Endothelial cell of umbilical vein (primary cell): ENCODE data around the gene CCDC170. TPM values are rescaled to one million over a fixed set of nuclear protein-coding genes. Genes with fewer than 3 reads are reported as not detected.

ENCODE experiments used
- BruUV-seq: library from RNA; stranded (reverse); fragments of 400-500 nt; replicated peaks from 2 replicates; lab custom pipeline; 2021; lab: Mats Ljungman, UMichigan
- CTCF ChIA-PET: fragments of 300-600, 350-600 bp; sonication (Branson Sonifier 250); formaldehyde crosslinking; loops from one replicate; lab custom pipeline; 2021; ENCODE audit warnings: antibody characterized with exemption, inconsistent platforms; lab: Charles Lee
- POLR2A ChIA-PET: fragments of 300-600, 350-600 bp; sonication (Branson Sonifier 250); formaldehyde crosslinking; loops from one replicate; lab custom pipeline; 2021; ENCODE audit warnings: antibody characterized with exemption, inconsistent platforms; lab: Charles Lee
- DNase-seq: peaks from one replicate; pipeline ENCODE4 v3.0.0-alpha.2; 2011; ENCODE audit warnings: low read depth, low spot score
- FAIRE-seq: peaks from 2 replicates; lab custom pipeline; 2011; peaks lifted over from hg19 to GRCh38; lab: Jason Lieb, UNC
- H2AFZ ChIP-seq: 2 replicates; pipeline ENCODE4 v1.6.0; 2012; ENCODE audit warnings: low read depth, low read length, control low read depth, inconsistent platforms
- H3K27ac ChIP-seq: 2 replicates; pipeline ENCODE4 v1.5.1; 2011; ENCODE audit warnings: low read depth, mild to moderate bottlenecking, control low read depth, low read length, moderate library complexity; ENCODE audit not compliant: insufficient read depth
- H3K27me3 ChIP-seq, 2 experiments: 2 replicates each; pipeline versions ENCODE4 v1.6.0 to v1.6.1; 2011; ENCODE audit warnings: low read length in 2 of 2, mixed read lengths in 1 of 2; ENCODE audit not compliant: control insufficient read depth in 2 of 2, insufficient read depth in 2 of 2
- H3K36me3 ChIP-seq, 2 experiments: 2 replicates in 1 of 2; 3 replicates in 1 of 2; pipeline ENCODE4 v1.5.1; 2011; ENCODE audit warnings: low read length in 2 of 2, mild to moderate bottlenecking in 1 of 2, moderate library complexity in 1 of 2; ENCODE audit not compliant: control insufficient read depth in 2 of 2, insufficient read depth in 2 of 2; ENCODE audit errors: extremely low read depth in 1 of 2
- H3K4me1 ChIP-seq: 3 replicates; pipeline ENCODE4 v1.5.1; 2011; ENCODE audit warnings: mild to moderate bottlenecking, low read length; ENCODE audit not compliant: control insufficient read depth, insufficient read depth; ENCODE audit errors: extremely low read depth
- H3K4me2 ChIP-seq: 2 replicates; pipeline ENCODE4 v1.6.1; 2011; ENCODE audit warnings: low read length, control low read depth, mixed read lengths; ENCODE audit not compliant: insufficient read depth
- H3K4me3 ChIP-seq, 3 experiments: fragments of 200-600 bp in 1 of 3; sonication (generic), shearing (Covaris generic) in 1 of 3; replicated peaks in 1 of 3; 2 replicates each; pipeline ENCODE4 v1.5.1; 2011 to 2016; ENCODE audit warnings: control low read depth in 3 of 3, low read length in 3 of 3, mild to moderate bottlenecking in 2 of 3, inconsistent platforms in 1 of 3, low read depth in 1 of 3, moderate library complexity in 1 of 3; ENCODE audit not compliant: insufficient read depth in 1 of 3
- H3K79me2 ChIP-seq: 2 replicates; pipeline ENCODE4 v1.6.0; 2012; ENCODE audit warnings: low read length, inconsistent platforms; ENCODE audit not compliant: control insufficient read depth, insufficient read depth
- H3K9ac ChIP-seq: replicated peaks from 2 replicates; pipeline ENCODE3; 2011; ENCODE audit warnings: low read length, control low read depth; ENCODE audit not compliant: insufficient read depth; ENCODE audit errors: extremely low read depth
- H3K9me1 ChIP-seq: replicated peaks from 3 replicates; pipeline ENCODE4 v1.6.0; 2011; ENCODE audit warnings: mild to moderate bottlenecking, low read length; ENCODE audit not compliant: control insufficient read depth, insufficient read depth; ENCODE audit errors: extremely low read depth
- H3K9me3 ChIP-seq: replicated peaks from 2 replicates; pipeline ENCODE4 v1.5.1; 2012; ENCODE audit warnings: low read length, inconsistent platforms; ENCODE audit not compliant: control insufficient read depth, insufficient read depth
- H4K20me1 ChIP-seq: replicated peaks from 2 replicates; pipeline ENCODE3; 2011; ENCODE audit warnings: mild to moderate bottlenecking, low read length; ENCODE audit not compliant: control insufficient read depth, insufficient read depth; ENCODE audit errors: extremely low read depth
- CTCF ChIP-seq, 2 donors: IDR thresholded peaks; 1 replicate in 1 of 2; 2 replicates in 1 of 2; pipeline ENCODE4 v1.5.1; 2011; ENCODE audit warnings: low read length in 2 of 2, mild to moderate bottlenecking in 2 of 2, moderate library complexity in 2 of 2, control low read depth in 1 of 2, inconsistent platforms in 1 of 2, low read depth in 1 of 2; ENCODE audit not compliant: insufficient read depth in 1 of 2; ENCODE audit errors: extremely low read depth in 1 of 2
- EZH2 ChIP-seq: IDR thresholded peaks from 2 replicates; pipeline ENCODE4 v1.6.1; 2012; ENCODE audit warnings: borderline replicate concordance, low read depth, mild to moderate bottlenecking, moderate library complexity, low read length, inconsistent platforms; ENCODE audit not compliant: severe bottlenecking
- FOS ChIP-seq: IDR thresholded peaks from 2 replicates; pipeline ENCODE4 v1.6.1; 2011; ENCODE audit warnings: mild to moderate bottlenecking, low read length, moderate library complexity, borderline replicate concordance; ENCODE audit not compliant: insufficient read depth
- GATA2 ChIP-seq: IDR thresholded peaks from 2 replicates; pipeline ENCODE4 v1.7.0; 2011; ENCODE audit warnings: low read depth, mild to moderate bottlenecking, moderate library complexity, mixed read lengths, low read length; ENCODE audit not compliant: insufficient read length, insufficient read depth
- JUN ChIP-seq: IDR thresholded peaks from 2 replicates; pipeline ENCODE4 v1.6.1; 2011; ENCODE audit warnings: borderline replicate concordance, low read depth; ENCODE audit not compliant: insufficient read length, insufficient read depth
- MAX ChIP-seq: IDR thresholded peaks from 2 replicates; pipeline ENCODE4 v1.6.1; 2011; ENCODE audit not compliant: insufficient read depth, insufficient read length
- MYC ChIP-seq: IDR thresholded peaks from one replicate; pipeline ENCODE4 v1.6.1; 2011; ENCODE audit warnings: mild to moderate bottlenecking, low read depth, low read length
- POLR2A ChIP-seq: IDR thresholded peaks from 2 replicates; pipeline ENCODE4 v1.6.1; 2012; ENCODE audit warnings: low read depth, mild to moderate bottlenecking, control low read depth, low read length
- POLR2AphosphoS5 ChIP-seq: IDR thresholded peaks from 2 replicates; pipeline ENCODE4 v1.6.1; 2012; ENCODE audit warnings: low read depth, mild to moderate bottlenecking, control low read depth, low read length, moderate library complexity; ENCODE audit not compliant: insufficient read depth
- dilution Hi-C: fragments of 300-500 bp; cut with MboI; formaldehyde crosslinking; loops from one replicate; pipeline ENCODE4 v1.15.0; 2019; ENCODE audit warnings: low sequenced_read_pairs; ENCODE audit not compliant: extremely low pct_ligation_motif_present
- intact Hi-C: fragments of 100-400 bp; cut with micrococcal nuclease; formaldehyde crosslinking; loops from one replicate; pipeline ENCODE4 v1.10.0; 2022
- polyA plus RNA-seq, 4 experiments: library from polyadenylated mRNA; depleted of rRNA in 3 of 4; stranded (reverse) in 3 of 4; unstranded in 1 of 4; fragments of >200 nt; gene quantifications; 2 replicates each; pipeline versions ENCODE4 v1.2.1 to v1.2.3, GENCODE V29; 2011 to 2012; ENCODE audit warnings: missing spikeins in 1 of 4
- total RNA-seq: library from RNA; stranded (reverse); gene quantifications from 2 replicates; pipeline ENCODE4 v1.2.3, GENCODE V29; 2021

CCDC170 gene
- total and polyA plus RNA-seq, 2 donors (not counting 3 experiments of a cell fraction or from before 2014, with no cell fraction given), result 0.07 to 0.21 TPM

- H3K4me1 ChIP-seq, result peaks cover 12% of the 10 kb centered on the region
- ChIA-PET CTCF (interaction anchor here (0.8 kb wide), 1 partner anchor 39 kb away, joined by 3 read pairs; no protein-coding TSS in a partner anchor), POLR2A (no interaction called here)
- H3K9ac ChIP-seq, result no peak overlapping the region
- intact Hi-C loops, result no loop called here
- H2AFZ ChIP-seq, result no peak overlapping the region
- no peaks in the 10 kb centered on the region for H3K27me3 ChIP-seq
- BruUV-seq, result no TSS peak
- no peaks in the 10 kb centered on the region for H3K9me3 ChIP-seq
- no peak overlapping the region for H3K27ac ChIP-seq
- H3K4me2 ChIP-seq, result no peak overlapping the region
- no peaks in the 10 kb centered on the region for H4K20me1 ChIP-seq
- no peak for TF ChIP-seq POLR2AphosphoS5
- no peak for TF ChIP-seq JUN
- TF ChIP-seq CTCF (IDR thresholded peaks at IDR 0.05; ENCODE audit: extremely low read depth in 1 of 2, insufficient read depth in 1 of 2, low read depth in 1 of 2, low read length in 2 of 2), result no peak
- TF ChIP-seq EZH2, result no peak
- no peak for TF ChIP-seq MYC
- TF ChIP-seq MAX, result no peak
- no peak for TF ChIP-seq POLR2A
- no peak for TF ChIP-seq GATA2
- TF ChIP-seq FOS, result no peak
- DNase-seq (no peak), FAIRE-seq (no peak)
- H3K36me3 ChIP-seq, result no peaks in the 10 kb centered on the region
- H3K9me1 ChIP-seq, result no peaks in the 10 kb centered on the region
- H3K79me2 ChIP-seq, result no peaks in the 10 kb centered on the region
- H3K4me3 ChIP-seq, result no peak overlapping the region
- dilution Hi-C loops, result no loop called here
Observed at GRCh38 chr6:151495380-151495779, 1.6 kb downstream of the CCDC170 start.
